Testis (tissue), 2 donors: ENCODE measurements around the gene CEP68.

Experiments
- CTCF ChIP-seq, 3 experiments: fragments of 450-650 bp in 2 of 3; fragments of 200-600 bp in 1 of 3; sonication (generic) in 1 of 3; IDR thresholded peaks; one replicate each; pipeline ENCODE4 v1.5.1; 2016 to 2019; ENCODE audit warnings: antibody characterized with exemption in 3 of 3, mild to moderate bottlenecking in 2 of 3, moderate library complexity in 1 of 3
- POLR2A ChIP-seq: fragments of 450-650 bp; IDR thresholded peaks from one replicate; pipeline ENCODE4 v1.6.1; 2017; ENCODE audit warnings: antibody characterized with exemption, mild to moderate bottlenecking, moderate library complexity

GRCh38 chr2:65093211-65093610 lies 37.0 kb downstream of the CEP68 start:
- TF ChIP-seq CTCF (IDR thresholded peaks at IDR 0.05) (no peak), POLR2A (no peak)
